Hepatocyte (in vitro differentiated cells): ENCODE results near the gene NCAPG2. TPM values are rescaled to one million over a fixed set of nuclear protein-coding genes. Genes with fewer than 3 reads are reported as not detected.

Source experiments
- DNase-seq: peaks from one replicate; pipeline ENCODE4 v3.0.0-alpha.2; 2016; ENCODE audit warnings: low spot score
- H2AFZ ChIP-seq: fragments of 200-600 bp; sonication (generic); 2 replicates; pipeline ENCODE4 v1.6.0; 2016; ENCODE audit warnings: antibody characterized with exemption, mild to moderate bottlenecking
- H3K27ac ChIP-seq: fragments of 200-600 bp; sonication (generic); 2 replicates; pipeline ENCODE4 v1.5.1; 2016; ENCODE audit warnings: mild to moderate bottlenecking
- H3K27me3 ChIP-seq: fragments of 200-600 bp; sonication (generic); 2 replicates; pipeline ENCODE4 v1.6.1; 2016
- H3K36me3 ChIP-seq: fragments of 200-600 bp; sonication (generic); replicated peaks from 2 replicates; pipeline ENCODE4 v1.5.1; 2016; ENCODE audit warnings: low read depth; ENCODE audit not compliant: insufficient read depth
- H3K4me1 ChIP-seq: fragments of 200-600 bp; sonication (generic); 2 replicates; pipeline ENCODE4 v1.5.1; 2016; ENCODE audit warnings: mild to moderate bottlenecking, moderate library complexity; ENCODE audit not compliant: insufficient read depth
- H3K4me2 ChIP-seq: fragments of 200-600 bp; sonication (generic); 2 replicates; pipeline ENCODE4 v1.6.0; 2016
- H3K4me3 ChIP-seq: fragments of 200-600 bp; sonication (generic); 2 replicates; pipeline ENCODE4 v1.5.1; 2016; ENCODE audit warnings: mild to moderate bottlenecking
- H3K79me2 ChIP-seq: fragments of 200-600 bp; sonication (generic); 2 replicates; pipeline ENCODE4 v1.6.0; 2017; ENCODE audit warnings: mild to moderate bottlenecking
- H3K9me2 ChIP-seq: fragments of 200-600 bp; sonication (generic); replicated peaks from 2 replicates; pipeline ENCODE4 v1.6.0; 2017; ENCODE audit warnings: mild to moderate bottlenecking; ENCODE audit not compliant: insufficient read depth
- H3K9me3 ChIP-seq: fragments of 200-600 bp; sonication (generic); 2 replicates; pipeline ENCODE4 v1.5.1; 2016; ENCODE audit warnings: low read depth, mild to moderate bottlenecking
- H4K20me1 ChIP-seq: fragments of 200-600 bp; sonication (generic); 2 replicates; pipeline ENCODE4 v1.6.0; 2016; ENCODE audit warnings: mild to moderate bottlenecking; ENCODE audit not compliant: insufficient read depth, poor library complexity, severe bottlenecking
- CTCF ChIP-seq: fragments of 200-600 bp; sonication (generic); IDR thresholded peaks from 2 replicates; pipeline ENCODE4 v1.5.1; 2016; ENCODE audit warnings: antibody characterized with exemption, mild to moderate bottlenecking; ENCODE audit not compliant: poor library complexity
- EZH2 ChIP-seq: fragments of 200-600 bp; sonication (generic); IDR thresholded peaks from 2 replicates; pipeline ENCODE4 v1.6.1; 2016; ENCODE audit warnings: antibody characterized with exemption, mild to moderate bottlenecking, borderline replicate concordance
- EZH2phosphoT487 ChIP-seq: fragments of 200-600 bp; sonication (generic); IDR thresholded peaks from one replicate; pipeline ENCODE4 v1.6.1; 2018; ENCODE audit warnings: antibody characterized with exemption, mild to moderate bottlenecking, low read depth, moderate library complexity; ENCODE audit not compliant: unreplicated experiment, severe bottlenecking
- WGBS: methylation state at CpG from one replicate; pipeline ENCODE4 v1.1.6; 2016; ENCODE audit warnings: low lambda C conversion rate; ENCODE audit errors: missing lambda C conversion rate; 5-methylcytosine and 5-hydroxymethylcytosine counted together
- polyA plus RNA-seq: library from polyadenylated mRNA; unstranded; fragments of >200 nt; fragmentation: Nextera tagmentation; extraction: Ambion mirVana; gene quantifications from 2 replicates; pipeline ENCODE4 v1.2.1, GENCODE V29; 2016
- total RNA-seq: library from RNA; depleted of rRNA; stranded (reverse); fragments of >200 nt; gene quantifications from 2 replicates; pipeline ENCODE4 v1.2.3, GENCODE V29; 2014

Gene NCAPG2
- total and polyA plus RNA-seq, 2 experiments from 2014 or later, result 6.2 to 9.5 TPM

DNA sequence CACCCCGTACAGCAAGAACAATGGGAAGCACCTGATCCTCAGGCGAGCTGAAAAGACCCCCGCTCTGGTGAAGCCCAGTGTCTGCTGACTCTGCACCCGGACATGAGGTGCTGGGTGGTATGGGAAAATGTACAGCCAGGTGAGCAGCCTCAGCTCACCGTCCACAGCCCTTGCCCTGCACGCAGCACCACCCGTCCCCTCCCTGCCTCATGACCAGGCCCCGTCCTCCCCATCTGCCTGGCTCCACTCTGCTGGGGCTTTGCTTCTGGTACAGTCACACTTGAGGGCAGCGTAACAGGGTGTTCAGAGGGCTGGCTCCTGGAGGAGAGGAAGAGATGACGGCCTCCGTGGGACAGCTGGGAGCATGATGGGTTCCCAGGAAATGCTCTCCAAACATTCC lies 49.1 kb downstream of the NCAPG2 start:
- H4K20me1 ChIP-seq, result no peaks in the 10 kb centered on the region
- no peaks in the 10 kb centered on the region for H3K27me3 ChIP-seq
- no peaks in the 10 kb centered on the region for H3K9me2 ChIP-seq
- H3K4me1 ChIP-seq, result no peaks in the 10 kb centered on the region
- TF ChIP-seq EZH2phosphoT487 (no peak), CTCF (no peak), EZH2 (no peak)
- H3K27ac ChIP-seq, result no peak overlapping the region
- H3K4me3 ChIP-seq, result no peak overlapping the region
- 93% methylated on average over 9 of the region's 11 CpGs for WGBS
- DNase-seq, result no peak
- H2AFZ ChIP-seq, result no peak overlapping the region
- no peaks in the 10 kb centered on the region for H3K9me3 ChIP-seq
- no peaks in the 10 kb centered on the region for H3K36me3 ChIP-seq
- H3K79me2 ChIP-seq, result no peaks in the 10 kb centered on the region
- H3K4me2 ChIP-seq, result no peak overlapping the region

- Histone ChIP-seq H3K79me2 (no peaks in the 10 kb centered on the region), H3K27ac (no peak overlapping the region), H3K4me2 (no peak overlapping the region), H3K27me3 (no peaks in the 10 kb centered on the region), H4K20me1 (no peaks in the 10 kb centered on the region), H3K9me3 (no peaks in the 10 kb centered on the region), H3K4me1 (no peaks in the 10 kb centered on the region), H3K9me2 (no peaks in the 10 kb centered on the region), H3K36me3 (no peaks in the 10 kb centered on the region), H2AFZ (no peak overlapping the region), H3K4me3 (no peak overlapping the region)
- WGBS, result 90% methylated on average over 11 of the region's 11 CpGs
- no peak for DNase-seq
- TF ChIP-seq CTCF (no peak), EZH2 (no peak), EZH2phosphoT487 (no peak)
Measured at GRCh38 chr7:158651968-158652565, 52.5 kb downstream of the NCAPG2 start.

DNA sequence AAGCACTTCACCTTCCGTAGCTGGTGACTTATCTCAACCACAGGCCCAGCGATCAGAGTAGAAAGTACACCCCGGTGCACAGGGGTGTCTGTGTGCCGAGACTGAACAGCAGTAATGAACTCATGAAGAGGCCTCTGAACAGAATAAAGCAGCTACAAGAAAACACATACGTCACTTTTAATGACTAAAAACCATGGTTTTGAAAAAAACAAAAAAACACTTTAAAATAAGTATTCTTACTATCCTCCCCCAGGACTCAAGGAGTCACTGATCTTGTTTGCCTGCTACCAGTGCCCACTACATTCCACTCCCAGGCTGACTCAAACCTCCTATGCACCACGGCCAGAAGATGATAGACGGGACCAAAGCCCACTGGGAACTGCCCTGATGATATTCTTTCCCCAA lies 53.8 kb downstream of the NCAPG2 start:
- H3K36me3 ChIP-seq, result no peaks in the 10 kb centered on the region
- TF ChIP-seq CTCF (no peak), EZH2 (no peak), EZH2phosphoT487 (no peak)
- H3K9me2 ChIP-seq, result no peaks in the 10 kb centered on the region
- DNase-seq, result no peak
- H3K4me1 ChIP-seq, result no peaks in the 10 kb centered on the region
- no peaks in the 10 kb centered on the region for H3K9me3 ChIP-seq
- no peak overlapping the region for H2AFZ ChIP-seq
- H3K4me3 ChIP-seq, result no peak overlapping the region
- no peak overlapping the region for H3K4me2 ChIP-seq
- 79% methylated on average over 7 of the region's 7 CpGs for WGBS
- no peaks in the 10 kb centered on the region for H3K27me3 ChIP-seq
- peak overlapping the region; percentile 3 for H3K27ac ChIP-seq
- no peaks in the 10 kb centered on the region for H3K79me2 ChIP-seq
- H4K20me1 ChIP-seq, result no peaks in the 10 kb centered on the region

- peak; percentile 55 for DNase-seq
- no peaks in the 10 kb centered on the region for H3K4me1 ChIP-seq
- no peaks in the 10 kb centered on the region for H3K79me2 ChIP-seq
- no peak overlapping the region for H2AFZ ChIP-seq
- H3K4me3 ChIP-seq, result no peak overlapping the region
- H3K36me3 ChIP-seq, result no peaks in the 10 kb centered on the region
- TF ChIP-seq EZH2phosphoT487, result no peak
- no peak for TF ChIP-seq CTCF
- H3K4me2 ChIP-seq, result peak overlapping the region; percentile 14
- no peaks in the 10 kb centered on the region for H3K9me2 ChIP-seq
- WGBS, result 11% methylated on average over 2 of the region's 2 CpGs
- H3K9me3 ChIP-seq, result no peaks in the 10 kb centered on the region
- H3K27me3 ChIP-seq, result no peaks in the 10 kb centered on the region
- H3K27ac ChIP-seq, result peak overlapping the region; percentile 56
- H4K20me1 ChIP-seq, result no peaks in the 10 kb centered on the region
Measured at GRCh38 chr7:158649279-158649678, 55.3 kb downstream of the NCAPG2 start.
